CD4-positive, alpha-beta T cell treated with Interleukin-4 for 4 hours (primary cell): ENCODE results near the gene EFEMP1.
"Not testable (repeated sequence)": the region's sequence is repeated elsewhere in the genome, so short reads cannot be mapped to it uniquely, and the experiment has no call there.

Source experiments
- DNase-seq: peaks from one replicate; pipeline ENCODE4 v3.0.0-alpha.2; 2020

EFEMP1 gene

GRCh38 chr2:55862246-55862645, 61.3 kb downstream of the EFEMP1 start:
- DNase-seq, result no peak

- DNase-seq, result no peak
Measured at GRCh38 chr2:55861733-55862132, 61.8 kb downstream of the EFEMP1 start.

- DNase-seq, result no peak
Measured at GRCh38 chr2:55860832-55861231, 62.8 kb downstream of the EFEMP1 start.

GRCh38 chr2:55859875-55860274, 63.7 kb downstream of the EFEMP1 start:
- no peak for DNase-seq

- DNase-seq, result no peak
Measured at GRCh38 chr2:55857766-55858165, 65.8 kb downstream of the EFEMP1 start.

GRCh38 chr2:55856936-55857335, 66.6 kb downstream of the EFEMP1 start:
- DNase-seq, result no peak

GRCh38 chr2:55848096-55848495, 75.5 kb downstream of the EFEMP1 start:
- no peak for DNase-seq

GRCh38 chr2:55846426-55846825, 77.2 kb downstream of the EFEMP1 start:
- no peak for DNase-seq

GRCh38 chr2:55844986-55845385, 78.6 kb downstream of the EFEMP1 start:
- DNase-seq, result no peak

GRCh38 chr2:55843994-55844345, 79.6 kb downstream of the EFEMP1 start:
- DNase-seq, result no peak

- no peak for DNase-seq
Measured at GRCh38 chr2:55843096-55843993, 80.2 kb downstream of the EFEMP1 start.

- DNase-seq, result no peak
Measured at GRCh38 chr2:55842046-55842445, 81.5 kb downstream of the EFEMP1 start.

GRCh38 chr2:55840460-55840859, 83.1 kb downstream of the EFEMP1 start:
- no peak for DNase-seq

GRCh38 chr2:55839182-55839819, 84.3 kb downstream of the EFEMP1 start:
- DNase-seq, result no peak

GRCh38 chr2:55838653-55839052, 84.9 kb downstream of the EFEMP1 start:
- no peak for DNase-seq

- not testable (repeated sequence) for DNase-seq
Measured at GRCh38 chr2:55838117-55838516, 85.5 kb downstream of the EFEMP1 start.

GRCh38 chr2:55837073-55837472, 86.5 kb downstream of the EFEMP1 start:
- DNase-seq, result no peak

GRCh38 chr2:55831671-55832410, 91.7 kb downstream of the EFEMP1 start:
- DNase-seq, result not testable (repeated sequence)

- DNase-seq, result no peak
Measured at GRCh38 chr2:55827855-55828254, 95.7 kb downstream of the EFEMP1 start.

- not testable (repeated sequence) for DNase-seq
Measured at GRCh38 chr2:55827428-55827827, 96.2 kb downstream of the EFEMP1 start.

GRCh38 chr2:55826246-55826645, 97.3 kb downstream of the EFEMP1 start:
- no peak for DNase-seq

GRCh38 chr2:55824551-55825096, 99.0 kb downstream of the EFEMP1 start:
- DNase-seq, result no peak
